Mesenchymal stem cell (in vitro differentiated cells and primary cell): ENCODE measurements around the gene NT5DC3.

Source experiments
- DNase-seq: peaks from one replicate; pipeline ENCODE4 v3.0.0-alpha.2; 2013
- H2AFZ ChIP-seq: one replicate; pipeline ENCODE4 v1.6.1; 2013; ENCODE audit warnings: low read depth, mild to moderate bottlenecking, control low read depth, inconsistent platforms, low read length, moderate library complexity
- H2AK5ac ChIP-seq: 2 replicates; pipeline ENCODE4 v1.6.1; 2013; ENCODE audit warnings: low read length, moderate library complexity, mild to moderate bottlenecking, inconsistent platforms; ENCODE audit not compliant: severe bottlenecking
- H2BK120ac ChIP-seq: one replicate; pipeline ENCODE4 v1.6.1; 2013; ENCODE audit warnings: low read depth, mild to moderate bottlenecking, inconsistent platforms, low read length, moderate library complexity
- H2BK12ac ChIP-seq, 2 experiments: one replicate each; pipeline ENCODE4 v1.6.1; 2013; ENCODE audit warnings: inconsistent platforms in 2 of 2, low read length in 2 of 2, mild to moderate bottlenecking in 2 of 2, moderate library complexity in 2 of 2, control low read depth in 1 of 2
- H2BK15ac ChIP-seq: one replicate; pipeline ENCODE4 v1.6.1; 2013; ENCODE audit warnings: mild to moderate bottlenecking, low read depth, inconsistent platforms; ENCODE audit not compliant: poor library complexity, severe bottlenecking
- H2BK5ac ChIP-seq: 2 replicates; pipeline ENCODE4 v1.6.1; 2013; ENCODE audit warnings: low read depth, mild to moderate bottlenecking, low read length, control low read depth, inconsistent platforms; ENCODE audit not compliant: poor library complexity, severe bottlenecking
- H3K14ac ChIP-seq, 2 experiments: one replicate each; pipeline ENCODE4 v1.6.1; 2013; ENCODE audit warnings: inconsistent platforms in 2 of 2, low read length in 2 of 2, control low read depth in 1 of 2, mild to moderate bottlenecking in 1 of 2, moderate library complexity in 1 of 2
- H3K18ac ChIP-seq, 2 experiments: one replicate each; pipeline ENCODE4 v1.6.1; 2013; ENCODE audit warnings: inconsistent platforms in 2 of 2, low read length in 2 of 2, control low read depth in 1 of 2, low read depth in 1 of 2, mild to moderate bottlenecking in 1 of 2
- H3K23ac ChIP-seq, 2 experiments: one replicate each; pipeline ENCODE4 v1.6.1; 2013; ENCODE audit warnings: inconsistent platforms in 2 of 2, low read length in 2 of 2, mild to moderate bottlenecking in 2 of 2, moderate library complexity in 2 of 2, control low read depth in 1 of 2
- H3K27ac ChIP-seq: 2 replicates; pipeline ENCODE4 v1.5.1; 2013; ENCODE audit warnings: mild to moderate bottlenecking, moderate library complexity, low read length, control low read depth, inconsistent platforms; ENCODE audit not compliant: poor library complexity, severe bottlenecking
- H3K27me3 ChIP-seq, 2 experiments: 2 replicates each; pipeline versions ENCODE4 v1.6.1 to v1.7.0; 2013; ENCODE audit warnings: low read length in 2 of 2, mild to moderate bottlenecking in 2 of 2, moderate library complexity in 2 of 2, control low read depth in 1 of 2, inconsistent platforms in 1 of 2; ENCODE audit not compliant: control insufficient read depth in 1 of 2, insufficient read depth in 1 of 2
- H3K36me3 ChIP-seq, 2 experiments: 2 replicates each; pipeline versions ENCODE4 v1.6.1 to v1.7.0; 2013; ENCODE audit warnings: low read length in 2 of 2, control low read depth in 1 of 2, inconsistent platforms in 1 of 2, low read depth in 1 of 2, mild to moderate bottlenecking in 1 of 2; ENCODE audit not compliant: insufficient read depth in 2 of 2, control insufficient read depth in 1 of 2
- H3K4ac ChIP-seq, 2 experiments: one replicate each; pipeline ENCODE4 v1.6.1; 2013; ENCODE audit warnings: inconsistent platforms in 2 of 2, low read length in 2 of 2, mild to moderate bottlenecking in 2 of 2, moderate library complexity in 2 of 2, control low read depth in 1 of 2, low read depth in 1 of 2
- H3K4me1 ChIP-seq: 2 replicates; pipeline ENCODE4 v1.6.1; 2013; ENCODE audit warnings: low read depth, low read length, control low read depth; ENCODE audit not compliant: control insufficient read depth, insufficient read depth
- H3K4me2 ChIP-seq: 2 replicates; pipeline ENCODE4 v1.6.1; 2013; ENCODE audit warnings: low read length, mild to moderate bottlenecking, inconsistent platforms; ENCODE audit not compliant: poor library complexity, severe bottlenecking
- H3K4me3 ChIP-seq, 2 experiments: 2 replicates each; pipeline versions ENCODE4 v1.5.1 to v1.7.0; 2013; ENCODE audit warnings: low read length in 2 of 2, mild to moderate bottlenecking in 2 of 2, control low read depth in 1 of 2, low read depth in 1 of 2; ENCODE audit not compliant: insufficient read depth in 1 of 2
- H3K79me1 ChIP-seq: replicated peaks from 2 replicates; pipeline ENCODE4 v1.6.1; 2013; ENCODE audit warnings: mild to moderate bottlenecking, control low read depth, low read length, inconsistent platforms; ENCODE audit not compliant: poor library complexity, severe bottlenecking
- H3K9ac ChIP-seq: 2 replicates; pipeline ENCODE4 v1.7.0; 2013; ENCODE audit warnings: mild to moderate bottlenecking, low read length, moderate library complexity
- H3K9me3 ChIP-seq: 2 replicates; pipeline ENCODE4 v1.7.0; 2013; ENCODE audit warnings: mild to moderate bottlenecking, low read length; ENCODE audit not compliant: control insufficient read depth
- H4K8ac ChIP-seq: one replicate; pipeline ENCODE4 v1.6.1; 2013; ENCODE audit warnings: inconsistent platforms, mild to moderate bottlenecking, low read length, moderate library complexity
- H4K91ac ChIP-seq: one replicate; pipeline ENCODE4 v1.6.1; 2013; ENCODE audit warnings: mild to moderate bottlenecking, low read length, inconsistent platforms
- WGBS: methylation state at CpG from one replicate; pipeline ENCODE4 v1.1.7; 2013; ENCODE audit warnings: mixed read lengths; 5-methylcytosine and 5-hydroxymethylcytosine counted together

Gene NT5DC3

DNA sequence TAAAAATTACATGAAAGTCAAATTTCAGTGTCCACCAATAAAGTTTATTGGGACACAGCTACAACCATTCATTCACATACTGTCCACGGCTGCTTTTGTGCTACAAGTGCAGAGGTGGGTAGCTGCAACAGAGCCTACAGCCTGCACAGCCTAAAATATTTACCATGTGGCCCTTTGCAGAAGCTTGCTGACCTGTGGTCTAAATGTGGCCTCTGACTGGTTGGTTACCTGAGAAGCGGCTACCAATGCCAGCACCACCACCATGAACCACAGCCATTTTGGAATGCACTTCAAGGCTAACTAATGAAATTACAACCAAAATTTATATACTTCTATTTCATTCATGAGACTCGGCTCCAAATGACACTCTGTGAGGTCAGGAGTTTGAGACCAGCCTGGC is 58.6 kb downstream of the NT5DC3 start:
- Histone ChIP-seq H2AK5ac (no peak overlapping the region), H4K91ac (no peak overlapping the region), H3K18ac (no peak overlapping the region), H3K4me1 (peaks cover 22% of the 10 kb centered on the region), H3K4me2 (no peak overlapping the region), H3K27ac (no peak overlapping the region), H2AFZ (no peak overlapping the region), H3K9ac (no peak overlapping the region), H4K8ac (no peak overlapping the region), H2BK120ac (no peak overlapping the region), H2BK15ac (no peak overlapping the region), H3K4me3 (no peak overlapping the region), H3K23ac (no peak overlapping the region), H3K27me3 (no peaks in the 10 kb centered on the region), H3K14ac (no peak overlapping the region), H2BK12ac (no peak overlapping the region), H2BK5ac (no peak overlapping the region), H3K36me3 (peaks cover 24 to 50% of the 10 kb centered on the region in 2 experiments), H3K79me1 (peaks cover 23% of the 10 kb centered on the region), H3K4ac (no peak overlapping the region), H3K9me3 (no peaks in the 10 kb centered on the region)
- DNase-seq = no peak
- WGBS = 98% methylated on average over 3 of the region's 3 CpGs

GRCh38 chr12:103780992-103781391 is 60.0 kb downstream of the NT5DC3 start:
- no peak overlapping the region for H2AFZ ChIP-seq
- H2BK5ac ChIP-seq = no peak overlapping the region
- no peak overlapping the region for H3K4me2 ChIP-seq
- 98% methylated on average over 2 of the region's 3 CpGs for WGBS
- peaks cover 23% of the 10 kb centered on the region for H3K79me1 ChIP-seq
- H4K91ac ChIP-seq = no peak overlapping the region
- H3K14ac ChIP-seq = no peak overlapping the region
- no peak for DNase-seq
- no peak overlapping the region for H3K27ac ChIP-seq
- H3K4me3 ChIP-seq = no peak overlapping the region
- no peak overlapping the region for H3K4ac ChIP-seq
- H3K18ac ChIP-seq = no peak overlapping the region
- H3K27me3 ChIP-seq = no peaks in the 10 kb centered on the region
- H3K36me3 ChIP-seq = peaks cover 30 to 61% of the 10 kb centered on the region in 2 experiments
- no peaks in the 10 kb centered on the region for H3K9me3 ChIP-seq
- H2AK5ac ChIP-seq = peak overlapping the region; percentile 64
- no peak overlapping the region for H2BK120ac ChIP-seq
- H2BK15ac ChIP-seq = no peak overlapping the region
- no peak overlapping the region for H3K9ac ChIP-seq
- H4K8ac ChIP-seq = no peak overlapping the region
- H3K4me1 ChIP-seq = peaks cover 21% of the 10 kb centered on the region
- H2BK12ac ChIP-seq = no peak overlapping the region
- H3K23ac ChIP-seq = no peak overlapping the region

- H4K8ac ChIP-seq = peak overlapping the region; percentile 41
- H3K27me3 ChIP-seq = no peaks in the 10 kb centered on the region
- H3K4ac ChIP-seq = no peak overlapping the region
- peaks cover 23% of the 10 kb centered on the region for H3K79me1 ChIP-seq
- H3K4me1 ChIP-seq = peaks cover 21% of the 10 kb centered on the region
- no peak overlapping the region for H3K4me3 ChIP-seq
- H3K9me3 ChIP-seq = no peaks in the 10 kb centered on the region
- peak overlapping the region; percentile 26 for H2AK5ac ChIP-seq
- H2BK15ac ChIP-seq = no peak overlapping the region
- no peak overlapping the region for H2BK120ac ChIP-seq
- DNase-seq = peak; percentile 50
- H3K14ac ChIP-seq = no peak overlapping the region
- no peak overlapping the region for H2AFZ ChIP-seq
- peak overlapping the region; percentile 46 for H3K27ac ChIP-seq
- H3K9ac ChIP-seq = no peak overlapping the region
- H3K18ac ChIP-seq = peak overlapping the region in 1 of 2 experiments; percentile 73
- no peak overlapping the region for H3K4me2 ChIP-seq
- H3K36me3 ChIP-seq = peaks cover 30 to 67% of the 10 kb centered on the region in 2 experiments
- H4K91ac ChIP-seq = no peak overlapping the region
- WGBS = 66% methylated on average over 3 of the region's 4 CpGs
- no peak overlapping the region for H2BK5ac ChIP-seq
- H2BK12ac ChIP-seq = no peak overlapping the region
- H3K23ac ChIP-seq = no peak overlapping the region
Measured at GRCh38 chr12:103780093-103780440, 61.0 kb downstream of the NT5DC3 start.

GRCh38 chr12:103779410-103780092 is 61.5 kb downstream of the NT5DC3 start:
- WGBS = 57% methylated on average over 6 of the region's 7 CpGs
- peak overlapping the region; percentile 46 for H3K27ac ChIP-seq
- peak overlapping the region in 1 of 2 experiments; percentile 6 for H2BK12ac ChIP-seq
- H2BK5ac ChIP-seq = no peak overlapping the region
- no peak overlapping the region for H3K14ac ChIP-seq
- peaks cover 35 to 63% of the 10 kb centered on the region in 2 experiments for H3K36me3 ChIP-seq
- DNase-seq = peak; percentile 32
- no peak overlapping the region for H3K23ac ChIP-seq
- H2BK120ac ChIP-seq = peak overlapping the region; percentile 8
- H3K4me3 ChIP-seq = no peak overlapping the region
- H3K9me3 ChIP-seq = no peaks in the 10 kb centered on the region
- peaks cover 22% of the 10 kb centered on the region for H3K79me1 ChIP-seq
- no peak overlapping the region for H2BK15ac ChIP-seq
- no peak overlapping the region for H3K4me2 ChIP-seq
- H3K27me3 ChIP-seq = no peaks in the 10 kb centered on the region
- peak overlapping the region; percentile 40 for H4K91ac ChIP-seq
- H3K9ac ChIP-seq = no peak overlapping the region
- no peak overlapping the region for H3K4ac ChIP-seq
- H2AK5ac ChIP-seq = no peak overlapping the region
- H4K8ac ChIP-seq = peak overlapping the region; percentile 41
- no peak overlapping the region for H2AFZ ChIP-seq
- peak overlapping the region; percentile 9 to 73 for H3K18ac ChIP-seq
- peaks cover 17% of the 10 kb centered on the region for H3K4me1 ChIP-seq
